ENCODE data around the gene PRX.

The PRX gene

GRCh38 chr19:40348961-40349507 is 64.1 kb downstream of the PRX start:
- Histone ChIP-seq H3K4me1 (ENCODE audit: control insufficient read depth, insufficient read depth, low read length, poor library complexity, severe bottlenecking) (peaks cover 15% of the 10 kb centered on the region), H3K9me3 (ENCODE audit: control insufficient read depth, low read length) (no peaks in the 10 kb centered on the region), H3K36me3 (ENCODE audit: control insufficient read depth, insufficient read depth, low read length) (no peaks in the 10 kb centered on the region), H3K27ac (ENCODE audit: insufficient read depth, low read length, poor library complexity, severe bottlenecking) (peak overlapping the region; percentile 79), H3K27me3 (replicated peaks; ENCODE audit: control insufficient read depth, insufficient read depth, low read length, poor library complexity, severe bottlenecking) (no peaks in the 10 kb centered on the region), H3K4me3 (ENCODE audit: insufficient read depth, low read depth, low read length, poor library complexity, severe bottlenecking) (peak overlapping the region; percentile 69)
- DNase-seq, result no peak

- no peaks in the 10 kb centered on the region for H3K36me3 ChIP-seq (ENCODE audit: control insufficient read depth, insufficient read depth, low read length)
- peak within 1 kb of the TSS; percentile 69 for H3K4me3 ChIP-seq (ENCODE audit: insufficient read depth, low read depth, low read length, poor library complexity, severe bottlenecking)
- H3K4me1 ChIP-seq (ENCODE audit: control insufficient read depth, insufficient read depth, low read length, poor library complexity, severe bottlenecking), result peaks cover 15% of the 10 kb centered on the region
- no peaks in the 10 kb centered on the region for H3K9me3 ChIP-seq (ENCODE audit: control insufficient read depth, low read length)
- DNase-seq, result peak; percentile 97 to 99 (median 98)
- no peaks in the 10 kb centered on the region for H3K27me3 ChIP-seq (replicated peaks; ENCODE audit: control insufficient read depth, insufficient read depth, low read length, poor library complexity, severe bottlenecking)
- peak within 1 kb of the TSS; percentile 79 for H3K27ac ChIP-seq (ENCODE audit: insufficient read depth, low read length, poor library complexity, severe bottlenecking)
These were observed 64.9 kb downstream of the PRX start, which contains the start of the genes C19orf47 and PLD3 for GRCh38 chr19:40348125-40348913. Gene C19orf47 (minus strand): TSS chr19:40348397. CDS start chr19:40341857, 6,540 bp downstream. Gene PLD3 (plus strand): TSS chr19:40348695. CDS start chr19:40366484, 17,789 bp downstream.

GRCh38 chr19:40344422-40344821 is 68.8 kb downstream of the PRX start:
- H3K27me3 ChIP-seq (replicated peaks; ENCODE audit: control insufficient read depth, insufficient read depth, low read length, poor library complexity, severe bottlenecking), result no peaks in the 10 kb centered on the region
- no peaks in the 10 kb centered on the region for H3K36me3 ChIP-seq (ENCODE audit: control insufficient read depth, insufficient read depth, low read length)
- no peak overlapping the region for H3K4me3 ChIP-seq (ENCODE audit: insufficient read depth, low read depth, low read length, poor library complexity, severe bottlenecking)
- no peak for DNase-seq
- no peaks in the 10 kb centered on the region for H3K9me3 ChIP-seq (ENCODE audit: control insufficient read depth, low read length)
- peaks cover 15% of the 10 kb centered on the region for H3K4me1 ChIP-seq (ENCODE audit: control insufficient read depth, insufficient read depth, low read length, poor library complexity, severe bottlenecking)
- no peak overlapping the region for H3K27ac ChIP-seq (ENCODE audit: insufficient read depth, low read length, poor library complexity, severe bottlenecking)
